ENCODE data around the gene NTHL1.

NTHL1 gene

DNA sequence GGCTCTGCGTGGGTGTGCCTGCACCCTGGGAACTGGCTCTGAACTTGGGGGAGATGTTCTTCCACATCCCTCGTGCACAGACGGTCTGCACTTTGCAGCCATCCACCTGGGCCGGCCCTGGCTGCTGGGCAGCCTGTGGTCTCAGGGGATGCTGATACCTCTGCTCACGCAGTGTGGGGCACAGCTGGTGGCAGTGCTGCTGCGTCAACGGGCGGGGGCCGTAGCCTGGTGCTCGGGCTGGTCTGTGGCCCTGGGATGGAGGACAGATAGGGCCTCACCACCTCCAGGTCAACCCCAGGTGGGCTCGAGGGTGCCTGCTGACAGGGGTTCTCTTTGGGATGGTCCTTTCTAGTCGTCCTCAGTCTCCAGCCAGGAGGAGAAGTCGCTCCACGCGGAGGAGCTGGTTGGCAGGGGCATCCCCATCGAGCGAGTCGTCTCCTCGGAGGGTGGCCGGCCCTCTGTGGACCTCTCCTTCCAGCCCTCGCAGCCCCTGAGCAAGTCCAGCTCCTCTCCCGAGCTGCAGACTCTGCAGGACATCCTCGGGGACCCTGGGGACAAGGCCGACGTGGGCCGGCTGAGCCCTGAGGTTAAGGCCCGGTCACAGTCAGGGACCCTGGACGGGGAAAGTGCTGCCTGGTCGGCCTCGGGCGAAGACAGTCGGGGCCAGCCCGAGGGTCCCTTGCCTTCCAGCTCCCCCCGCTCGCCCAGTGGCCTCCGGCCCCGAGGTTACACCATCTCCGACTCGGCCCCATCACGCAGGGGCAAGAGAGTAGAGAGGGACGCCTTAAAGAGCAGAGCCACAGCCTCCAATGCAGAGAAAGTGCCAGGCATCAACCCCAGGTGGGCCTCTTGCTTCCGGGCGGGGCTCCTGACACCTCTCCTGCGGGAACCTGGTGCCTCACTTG lies 36.5 kb upstream of the NTHL1 start:
- no peak for DNase-seq

GRCh38 chr16:2083409-2083808 lies 35.8 kb upstream of the NTHL1 start:
- no peak for DNase-seq

- DNase-seq: no peak
Measured at GRCh38 chr16:2082983-2083364, 35.3 kb upstream of the NTHL1 start.

- DNase-seq: no peak
Measured at GRCh38 chr16:2082171-2082982, 34.7 kb upstream of the NTHL1 start.

DNA sequence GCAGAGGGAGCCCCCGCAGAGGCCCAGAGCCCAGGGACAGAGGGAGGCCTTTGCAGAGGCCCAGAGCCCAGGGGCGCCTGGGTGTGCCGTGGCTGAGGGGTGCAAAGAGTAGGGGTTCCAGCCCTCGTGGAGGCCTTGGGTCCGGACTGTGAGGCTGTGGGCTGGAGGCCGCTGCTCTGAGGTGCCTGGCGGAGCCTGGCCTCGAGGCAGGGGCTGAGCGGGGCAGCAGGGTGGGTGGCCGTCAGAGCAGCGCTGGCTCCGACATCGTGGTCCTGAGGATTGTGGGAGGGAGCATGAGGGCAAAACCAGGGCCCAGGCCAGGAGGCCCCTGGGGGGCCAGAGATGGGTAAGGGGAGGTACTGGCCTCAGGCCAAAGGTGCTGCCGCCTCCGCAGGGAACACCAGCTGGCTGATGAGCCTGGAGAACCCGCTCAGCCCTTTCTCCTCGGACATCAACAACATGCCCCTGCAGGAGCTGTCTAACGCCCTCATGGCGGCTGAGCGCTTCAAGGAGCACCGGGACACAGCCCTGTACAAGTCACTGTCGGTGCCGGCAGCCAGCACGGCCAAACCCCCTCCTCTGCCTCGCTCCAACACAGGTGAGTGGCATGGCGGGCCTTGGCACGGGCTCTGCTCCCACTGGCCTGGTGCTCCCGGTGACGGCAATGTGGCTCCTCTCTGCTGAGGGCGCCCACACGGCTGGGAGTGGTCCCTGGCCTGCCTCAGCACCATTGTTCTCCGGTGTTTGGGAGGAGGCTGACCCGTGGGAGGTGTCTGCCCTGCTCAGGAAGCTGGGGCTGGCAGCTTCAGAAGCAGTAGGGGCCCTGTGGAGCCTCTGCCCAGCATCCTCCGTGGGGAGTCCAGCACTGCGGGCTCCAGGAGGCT lies 33.8 kb upstream of the NTHL1 start:
- DNase-seq: no peak

GRCh38 chr16:2079991-2080390 lies 32.4 kb upstream of the NTHL1 start:
- DNase-seq: no peak

DNA sequence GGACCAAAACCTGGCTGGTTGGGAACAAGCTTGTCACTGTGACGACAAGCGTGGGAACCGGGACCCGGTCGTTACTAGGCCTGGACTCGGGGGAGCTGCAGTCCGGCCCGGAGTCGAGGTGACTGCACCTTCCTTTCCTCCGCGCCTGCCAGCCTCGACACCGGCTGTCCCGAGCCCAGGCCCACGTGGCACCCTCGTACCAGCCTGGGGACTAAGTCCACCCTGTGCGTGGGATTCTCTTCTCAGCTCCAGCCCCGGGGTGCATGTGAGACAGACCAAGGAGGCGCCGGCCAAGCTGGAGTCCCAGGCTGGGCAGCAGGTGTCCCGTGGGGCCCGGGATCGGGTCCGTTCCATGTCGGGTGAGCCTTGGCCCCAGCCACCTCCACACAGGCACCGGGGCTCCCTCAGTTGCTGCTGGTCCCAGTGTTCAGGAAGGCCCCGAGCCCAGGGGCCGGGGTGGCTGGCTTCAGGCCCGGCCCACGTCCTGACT lies 31.7 kb upstream of the NTHL1 start:
- no peak for DNase-seq

GRCh38 chr16:2078691-2079090 lies 31.1 kb upstream of the NTHL1 start:
- DNase-seq: no peak

GRCh38 chr16:2078096-2078495 lies 30.5 kb upstream of the NTHL1 start:
- no peak for DNase-seq

DNA sequence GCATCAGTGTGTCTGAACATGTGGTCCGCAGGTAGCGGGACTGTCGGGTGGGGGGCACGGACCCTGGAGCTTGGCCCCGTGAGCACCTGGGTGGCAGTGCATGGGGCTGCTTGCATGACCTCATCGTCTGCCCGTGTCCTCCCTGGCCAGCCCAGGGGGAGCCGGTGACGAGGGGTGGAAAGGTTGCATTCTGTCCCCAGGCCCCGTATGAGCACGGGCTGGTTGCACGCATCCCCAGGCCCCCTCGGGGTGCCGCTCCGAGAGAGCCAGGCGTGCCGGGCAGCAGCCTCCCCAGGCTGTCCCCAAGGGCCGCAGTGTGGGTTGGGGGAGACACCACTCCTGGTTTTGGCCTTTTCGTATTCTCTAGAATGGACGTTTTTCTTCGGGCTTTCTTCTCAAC lies 30.1 kb upstream of the NTHL1 start:
- DNase-seq: no peak

DNA sequence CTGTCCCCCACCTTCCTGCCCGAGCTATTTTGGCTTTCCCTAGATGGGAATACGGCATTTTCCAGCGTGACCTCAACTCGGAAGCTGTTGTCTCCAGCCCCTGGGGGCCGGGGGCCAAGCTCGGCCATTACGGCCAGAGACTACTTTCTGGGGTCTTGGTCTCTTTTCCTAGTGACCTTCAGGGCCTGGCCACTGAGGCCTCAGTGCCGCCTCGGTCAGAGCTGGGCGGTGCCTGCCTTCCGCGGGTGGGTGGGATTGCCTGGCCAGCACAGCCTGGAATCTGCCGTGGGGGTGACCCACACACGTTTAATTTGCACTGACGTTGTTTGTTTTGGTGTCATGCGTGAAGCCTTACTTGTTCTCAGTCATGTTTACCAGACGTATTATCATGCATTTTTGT lies 29.4 kb upstream of the NTHL1 start:
- no peak for DNase-seq

GRCh38 chr16:2076072-2076865 lies 28.6 kb upstream of the NTHL1 start:
- DNase-seq: no peak

- DNase-seq: no peak
Measured at GRCh38 chr16:2075631-2076030, 28.0 kb upstream of the NTHL1 start.

- no peak for DNase-seq
Measured at GRCh38 chr16:2074071-2074470, 26.4 kb upstream of the NTHL1 start.

DNA sequence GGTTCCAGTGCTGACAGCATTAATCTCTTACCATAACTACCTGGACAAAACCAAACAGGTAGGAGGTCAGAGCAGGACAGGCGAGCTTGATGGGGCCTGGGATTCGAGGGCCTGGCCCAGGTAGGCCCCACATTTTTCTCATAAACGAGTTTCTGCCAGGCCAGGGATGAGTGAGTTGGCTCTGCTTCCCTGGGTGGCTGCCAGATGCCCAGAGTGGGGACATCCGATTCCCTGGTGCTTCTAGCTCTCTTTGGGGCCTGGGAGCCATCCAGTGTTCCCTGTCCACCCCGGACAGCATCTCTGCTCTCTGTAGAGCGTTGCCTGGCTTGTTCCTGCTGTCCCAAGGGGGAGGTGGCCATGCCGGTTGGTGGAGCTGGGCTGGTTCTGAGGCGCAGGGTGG lies 25.3 kb upstream of the NTHL1 start:
- DNase-seq: no peak

DNA sequence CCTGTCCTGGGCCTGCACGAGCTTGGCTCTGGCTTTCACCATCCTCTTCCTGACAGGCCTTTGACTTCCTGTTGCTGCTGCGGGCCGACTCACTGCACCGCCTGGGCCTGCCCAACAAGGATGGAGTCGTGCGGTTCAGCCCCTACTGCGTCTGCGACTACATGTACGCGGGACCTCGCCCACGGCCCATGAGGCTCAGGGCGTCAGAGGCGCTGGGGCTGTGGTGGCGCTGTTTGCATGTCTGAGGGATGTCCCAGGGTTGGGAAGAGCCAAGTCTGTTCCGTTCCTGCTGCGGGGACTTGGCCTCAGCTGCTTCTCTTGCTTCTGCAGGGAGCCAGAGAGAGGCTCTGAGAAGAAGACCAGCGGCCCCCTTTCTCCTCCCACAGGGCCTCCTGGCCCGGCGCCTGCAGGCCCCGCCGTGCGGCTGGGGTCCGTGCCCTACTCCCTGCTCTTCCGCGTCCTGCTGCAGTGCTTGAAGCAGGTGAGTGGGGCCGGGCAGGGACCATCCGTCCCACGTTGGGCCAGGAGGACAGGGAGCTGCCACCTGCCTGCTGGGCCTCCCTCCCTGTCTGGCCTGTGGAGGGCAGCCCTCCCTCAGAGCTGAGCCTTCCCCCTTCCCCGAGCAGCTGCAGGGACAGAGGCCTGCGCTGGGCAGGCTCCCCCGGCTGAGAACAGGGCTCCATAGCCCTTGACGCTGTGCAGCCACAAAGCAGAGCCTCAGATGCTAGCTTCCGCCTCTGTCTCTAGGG lies 24.0 kb upstream of the NTHL1 start:
- no peak for DNase-seq

- DNase-seq: no peak
Measured at GRCh38 chr16:2070576-2071453, 23.2 kb upstream of the NTHL1 start.

GRCh38 chr16:2066139-2066538 lies 18.5 kb upstream of the NTHL1 start:
- no peak for DNase-seq

DNA sequence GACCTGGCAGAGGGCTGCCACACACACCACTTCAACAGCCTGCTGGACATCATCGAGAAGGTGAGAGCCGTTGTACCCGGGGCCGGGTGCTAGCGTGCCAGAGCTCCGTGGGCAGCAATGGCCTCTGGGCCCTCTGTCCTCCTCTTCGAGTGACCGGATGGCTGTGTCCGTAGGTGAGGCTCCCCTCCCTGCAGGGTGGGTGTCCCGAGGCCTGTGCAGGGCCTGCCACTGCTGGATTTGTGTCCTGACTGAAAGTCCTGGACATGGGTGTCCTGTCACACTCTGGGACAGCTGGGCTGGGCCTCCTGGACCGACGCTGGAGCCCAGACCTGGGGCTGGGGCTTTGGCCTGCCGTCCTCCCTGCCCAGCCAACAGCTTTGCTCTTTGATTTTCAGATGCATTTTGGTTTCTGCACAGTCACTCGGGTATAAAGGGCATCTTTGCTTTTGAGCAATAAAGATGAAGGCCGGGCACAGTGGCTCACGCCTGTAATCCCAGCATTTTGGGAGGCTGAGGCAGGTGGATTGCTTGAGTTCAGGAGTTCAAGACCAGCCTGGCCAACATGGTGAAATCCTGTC lies 16.8 kb upstream of the NTHL1 start:
- DNase-seq: no peak

GRCh38 chr16:2063861-2064260 lies 16.2 kb upstream of the NTHL1 start:
- no peak for DNase-seq

All from KG1 (cell line).